HG03575 (cell line): ENCODE data around the gene PLA2R1.

ENCODE experiments used
- ATAC-seq: cut with Tn5 transposase; IDR thresholded peaks from one replicate; pipeline ENCODE4 v1.9.1; 2021; ENCODE audit not compliant: unreplicated experiment, insufficient number of reproducible peaks, low FRiP score; ENCODE audit errors: extremely low read depth

The PLA2R1 gene

GRCh38 chr2:159905926-159906714 is 156.3 kb downstream of the PLA2R1 start:
- ATAC-seq, result no peak

GRCh38 chr2:159904959-159905305 is 157.5 kb downstream of the PLA2R1 start:
- ATAC-seq, result peak; percentile 23

- peak; percentile 38 for ATAC-seq
Observed at GRCh38 chr2:159904127-159904958, 158.1 kb downstream of the PLA2R1 start, which contains the start of gene LY75. LY75 (minus strand) TSS chr2:159904756.

GRCh38 chr2:159903443-159904126 is 158.8 kb downstream of the PLA2R1 start:
- ATAC-seq, result no peak

- no peak for ATAC-seq
Observed at GRCh38 chr2:159902722-159903121, 159.7 kb downstream of the PLA2R1 start.

GRCh38 chr2:159900343-159900742 is 162.1 kb downstream of the PLA2R1 start:
- no peak for ATAC-seq

- no peak for ATAC-seq
Observed at GRCh38 chr2:159898441-159898840, 164.0 kb downstream of the PLA2R1 start.

GRCh38 chr2:159897720-159898119 is 164.7 kb downstream of the PLA2R1 start:
- no peak for ATAC-seq

GRCh38 chr2:159897081-159897480 is 165.3 kb downstream of the PLA2R1 start:
- ATAC-seq, result no peak

- ATAC-seq, result peak; percentile 37
Observed at GRCh38 chr2:159895258-159896065, 167.0 kb downstream of the PLA2R1 start.

- no peak for ATAC-seq
Observed at GRCh38 chr2:159894145-159894838, 168.1 kb downstream of the PLA2R1 start.

- ATAC-seq, result no peak
Observed at GRCh38 chr2:159892990-159893810, 169.2 kb downstream of the PLA2R1 start.

GRCh38 chr2:159891917-159892730 is 170.3 kb downstream of the PLA2R1 start:
- ATAC-seq, result no peak

GRCh38 chr2:159891267-159891588 is 171.2 kb downstream of the PLA2R1 start:
- ATAC-seq, result no peak

GRCh38 chr2:159890551-159891266 is 171.7 kb downstream of the PLA2R1 start:
- peak; percentile 28 for ATAC-seq

- ATAC-seq, result no peak
Observed at GRCh38 chr2:159882130-159882745, 180.2 kb downstream of the PLA2R1 start.
